Colonic mucosa (tissue), 4 donors: ENCODE measurements around the gene SALL1. TPM values are rescaled to one million over a fixed set of nuclear protein-coding genes. Genes with fewer than 3 reads are reported as not detected.

Source experiments
- DNase-seq: peaks from one replicate; pipeline ENCODE4 v3.0.0-alpha.2; 2020
- H3K27ac ChIP-seq: fragments of 200-600 bp; one replicate; pipeline ENCODE4 v1.8.0; 2021
- H3K27me3 ChIP-seq: fragments of 200-600 bp; one replicate; pipeline ENCODE4 v1.8.0; 2021
- H3K36me3 ChIP-seq: fragments of 200-600 bp; one replicate; pipeline ENCODE4 v1.8.0; 2021
- H3K4me1 ChIP-seq: fragments of 200-600 bp; one replicate; pipeline ENCODE4 v1.8.0; 2021; ENCODE audit warnings: mild to moderate bottlenecking
- H3K4me3 ChIP-seq: fragments of 200-600 bp; one replicate; pipeline ENCODE4 v1.8.0; 2021
- H3K9ac ChIP-seq, 2 donors: one replicate each; pipeline ENCODE4 v1.7.0; 2013; ENCODE audit warnings: control low read depth in 2 of 2, low read depth in 2 of 2, low read length in 2 of 2
- H3K9me3 ChIP-seq: fragments of 200-600 bp; one replicate; pipeline ENCODE4 v1.8.0; 2021
- CTCF ChIP-seq: fragments of 200-600 bp; IDR thresholded peaks from one replicate; pipeline ENCODE4 v1.8.0; 2022; ENCODE audit warnings: antibody characterized with exemption, mild to moderate bottlenecking
- intact Hi-C: fragments of 100-400 bp; cut with DNase I; formaldehyde crosslinking; loops from one replicate; pipeline ENCODE4 v1.14.1; 2022
- total RNA-seq, 2 donors: library from RNA; stranded (reverse); fragmentation: NEBNext Ultra II Directional in 1 of 2; extraction: Animal tissue kit (Norgen Biotek cat#: 25700) in 1 of 2; gene quantifications; one replicate each; pipeline ENCODE4 v1.2.1, GENCODE V29; 2021
- donor health status: healthy.
- donor health status: DM: no; HTN: no; CAD: no.
- donor health status: DM: no; HTN: no; CAD: no.

SALL1 gene
- total RNA-seq, 2 donors from 2014 or later, result 1.7 to 4.1 TPM

- H3K27me3 ChIP-seq, result peaks cover 5% of the 10 kb centered on the region
- no peaks in the 10 kb centered on the region for H3K36me3 ChIP-seq
- no peak for DNase-seq
- H3K9ac ChIP-seq, result no peak overlapping the region
- H3K4me3 ChIP-seq, result no peak overlapping the region
- no peaks in the 10 kb centered on the region for H3K4me1 ChIP-seq
- intact Hi-C loops, result no loop called here
- H3K27ac ChIP-seq, result no peak overlapping the region
- H3K9me3 ChIP-seq, result no peaks in the 10 kb centered on the region
- TF ChIP-seq CTCF, result no peak
Measured at GRCh38 chr16:51133688-51134087, 17.4 kb downstream of the SALL1 start.

GRCh38 chr16:51133183-51133582 is 17.9 kb downstream of the SALL1 start:
- TF ChIP-seq CTCF, result no peak
- no peak for DNase-seq
- Histone ChIP-seq H3K9me3 (no peaks in the 10 kb centered on the region), H3K9ac (no peak overlapping the region), H3K36me3 (no peaks in the 10 kb centered on the region), H3K4me3 (no peak overlapping the region), H3K27ac (no peak overlapping the region), H3K27me3 (peaks cover 5% of the 10 kb centered on the region), H3K4me1 (no peaks in the 10 kb centered on the region)
- intact Hi-C loops, result no loop called here

GRCh38 chr16:51132490-51133115 is 18.5 kb downstream of the SALL1 start:
- H3K4me1 ChIP-seq, result no peaks in the 10 kb centered on the region
- DNase-seq, result no peak
- no peak overlapping the region for H3K9ac ChIP-seq
- H3K9me3 ChIP-seq, result no peaks in the 10 kb centered on the region
- no peaks in the 10 kb centered on the region for H3K36me3 ChIP-seq
- H3K27me3 ChIP-seq, result peaks cover 5% of the 10 kb centered on the region
- no peak overlapping the region for H3K4me3 ChIP-seq
- no peak for TF ChIP-seq CTCF
- no peak overlapping the region for H3K27ac ChIP-seq
- intact Hi-C loops, result no loop called here

GRCh38 chr16:51131619-51132018 is 19.5 kb downstream of the SALL1 start:
- intact Hi-C loops, result no loop called here
- H3K4me3 ChIP-seq, result no peak overlapping the region
- DNase-seq, result no peak
- H3K27ac ChIP-seq, result no peak overlapping the region
- no peaks in the 10 kb centered on the region for H3K4me1 ChIP-seq
- H3K9ac ChIP-seq, result no peak overlapping the region
- no peaks in the 10 kb centered on the region for H3K36me3 ChIP-seq
- peaks cover 5% of the 10 kb centered on the region for H3K27me3 ChIP-seq
- no peaks in the 10 kb centered on the region for H3K9me3 ChIP-seq
- TF ChIP-seq CTCF, result no peak

GRCh38 chr16:51129105-51129504 is 22.0 kb downstream of the SALL1 start:
- intact Hi-C loops, result no loop called here
- Histone ChIP-seq H3K27ac (no peak overlapping the region), H3K4me3 (no peak overlapping the region), H3K9me3 (no peaks in the 10 kb centered on the region), H3K27me3 (no peaks in the 10 kb centered on the region), H3K36me3 (no peaks in the 10 kb centered on the region), H3K9ac (no peak overlapping the region), H3K4me1 (no peaks in the 10 kb centered on the region)
- no peak for DNase-seq
- no peak for TF ChIP-seq CTCF
